22Rv1 (cell line): ENCODE results near the gene BAZ2A.
A peak's percentile ranks its signal among the peaks of the same experiment; 100 is the strongest.

Experiments used
- H3K27ac ChIP-seq: fragments of 450-650 bp; 2 replicates; pipeline ENCODE4 v1.5.1; 2017
- CTCF ChIP-seq: fragments of 450-650 bp; IDR thresholded peaks from 2 replicates; pipeline ENCODE4 v1.5.1; 2017; ENCODE audit warnings: mild to moderate bottlenecking
- ZFX ChIP-seq: fragments of 450-650 bp; IDR thresholded peaks from 2 replicates; pipeline ENCODE4 v1.6.1; 2017; ENCODE audit warnings: antibody characterized with exemption, borderline replicate concordance

Gene BAZ2A

GRCh38 chr12:56629459-56630179, 507 bp downstream of the BAZ2A start:
- TF ChIP-seq CTCF, result no peak
- no peak for TF ChIP-seq ZFX
- peak overlapping the region; percentile 96 for H3K27ac ChIP-seq

- no peak for TF ChIP-seq CTCF
- H3K27ac ChIP-seq, result peak overlapping the region; percentile 96
Measured at GRCh38 chr12:56628671-56629458, 1.3 kb downstream of the BAZ2A start.

- no peak overlapping the region for H3K27ac ChIP-seq
- TF ChIP-seq ZFX (no peak), CTCF (no peak)
Measured at GRCh38 chr12:56626701-56627100, 3.4 kb downstream of the BAZ2A start.

- H3K27ac ChIP-seq, result no peak overlapping the region
- TF ChIP-seq ZFX (no peak), CTCF (no peak)
Measured at GRCh38 chr12:56622535-56622934, 7.6 kb downstream of the BAZ2A start.

GRCh38 chr12:56616925-56617324, 13.2 kb downstream of the BAZ2A start:
- no peak for TF ChIP-seq ZFX
- TF ChIP-seq CTCF, result no peak
- no peak overlapping the region for H3K27ac ChIP-seq

GRCh38 chr12:56616244-56616643, 13.9 kb downstream of the BAZ2A start:
- TF ChIP-seq CTCF (no peak), ZFX (no peak)
- H3K27ac ChIP-seq, result no peak overlapping the region

GRCh38 chr12:56614627-56615026, 15.5 kb downstream of the BAZ2A start:
- H3K27ac ChIP-seq, result no peak overlapping the region
- no peak for TF ChIP-seq CTCF
